Measurements from ENCODE around the gene CPA3. TPM values are rescaled to one million over a fixed set of nuclear protein-coding genes. Genes with fewer than 3 reads are reported as not detected.

The CPA3 gene
- total RNA-seq, 1 experiment from 2014 or later, result not detected

- H3K36me3 Mint-ChIP-seq (ENCODE audit: insufficient read depth, unreplicated experiment), result no peaks in the 10 kb centered on the region
- H3K9me3 Mint-ChIP-seq (ENCODE audit: low read depth, unreplicated experiment), result no peaks in the 10 kb centered on the region
- CTCF ChIA-PET, result interaction anchor here (0.6 kb wide), 2 partner anchors 281 to 905 kb away, joined by 4 read pairs; no protein-coding TSS in a partner anchor
- no peaks in the 10 kb centered on the region for H3K4me1 Mint-ChIP-seq (ENCODE audit: low read depth, unreplicated experiment)
- BruUV-seq (replicated peaks), result no TSS peak
- H3K4me3 Mint-ChIP-seq (ENCODE audit: low read depth, unreplicated experiment), result no peak overlapping the region
- TF ChIP-seq, protein P1, sequence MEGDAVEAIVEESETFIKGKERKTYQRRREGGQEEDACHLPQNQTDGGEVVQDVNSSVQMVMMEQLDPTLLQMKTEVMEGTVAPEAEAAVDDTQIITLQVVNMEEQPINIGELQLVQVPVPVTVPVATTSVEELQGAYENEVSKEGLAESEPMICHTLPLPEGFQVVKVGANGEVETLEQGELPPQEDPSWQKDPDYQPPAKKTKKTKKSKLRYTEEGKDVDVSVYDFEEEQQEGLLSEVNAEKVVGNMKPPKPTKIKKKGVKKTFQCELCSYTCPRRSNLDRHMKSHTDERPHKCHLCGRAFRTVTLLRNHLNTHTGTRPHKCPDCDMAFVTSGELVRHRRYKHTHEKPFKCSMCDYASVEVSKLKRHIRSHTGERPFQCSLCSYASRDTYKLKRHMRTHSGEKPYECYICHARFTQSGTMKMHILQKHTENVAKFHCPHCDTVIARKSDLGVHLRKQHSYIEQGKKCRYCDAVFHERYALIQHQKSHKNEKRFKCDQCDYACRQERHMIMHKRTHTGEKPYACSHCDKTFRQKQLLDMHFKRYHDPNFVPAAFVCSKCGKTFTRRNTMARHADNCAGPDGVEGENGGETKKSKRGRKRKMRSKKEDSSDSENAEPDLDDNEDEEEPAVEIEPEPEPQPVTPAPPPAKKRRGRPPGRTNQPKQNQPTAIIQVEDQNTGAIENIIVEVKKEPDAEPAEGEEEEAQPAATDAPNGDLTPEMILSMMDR (IDR thresholded peaks at IDR 0.05; ENCODE audit: unreplicated experiment), result no peak
- no peak overlapping the region for H3K27ac Mint-ChIP-seq (ENCODE audit: unreplicated experiment)
- no peak for DNase-seq
- intact Hi-C loops (cut with micrococcal nuclease; ENCODE audit: unreplicated experiment), result no loop called here
- peaks cover 8% of the 10 kb centered on the region for H3K27me3 Mint-ChIP-seq (ENCODE audit: unreplicated experiment)
Observed at GRCh38 chr3:148866261-148866660, 1.2 kb downstream of the CPA3 start.

- Mint-ChIP-seq H3K4me3 (ENCODE audit: low read depth, unreplicated experiment) (no peak overlapping the region), H3K9me3 (ENCODE audit: low read depth, unreplicated experiment) (no peaks in the 10 kb centered on the region), H3K36me3 (ENCODE audit: insufficient read depth, unreplicated experiment) (no peaks in the 10 kb centered on the region), H3K4me1 (ENCODE audit: low read depth, unreplicated experiment) (peaks cover 10% of the 10 kb centered on the region), H3K27me3 (ENCODE audit: unreplicated experiment) (no peaks in the 10 kb centered on the region), H3K27ac (ENCODE audit: unreplicated experiment) (no peak overlapping the region)
- no TSS peak for BruUV-seq (replicated peaks)
- intact Hi-C loops (cut with micrococcal nuclease; ENCODE audit: unreplicated experiment), result no loop called here
- no peak for DNase-seq
- TF ChIP-seq, protein P1 (IDR thresholded peaks at IDR 0.05; ENCODE audit: unreplicated experiment), result no peak
- CTCF ChIA-PET, result interaction anchor here (0.6 to 2.1 kb wide), 3 partner anchors 11 to 146 kb away, joined by 3 to 8 read pairs (median 5); no protein-coding TSS in a partner anchor
Observed at GRCh38 chr3:148873270-148873927, 8.3 kb downstream of the CPA3 start.

DNA sequence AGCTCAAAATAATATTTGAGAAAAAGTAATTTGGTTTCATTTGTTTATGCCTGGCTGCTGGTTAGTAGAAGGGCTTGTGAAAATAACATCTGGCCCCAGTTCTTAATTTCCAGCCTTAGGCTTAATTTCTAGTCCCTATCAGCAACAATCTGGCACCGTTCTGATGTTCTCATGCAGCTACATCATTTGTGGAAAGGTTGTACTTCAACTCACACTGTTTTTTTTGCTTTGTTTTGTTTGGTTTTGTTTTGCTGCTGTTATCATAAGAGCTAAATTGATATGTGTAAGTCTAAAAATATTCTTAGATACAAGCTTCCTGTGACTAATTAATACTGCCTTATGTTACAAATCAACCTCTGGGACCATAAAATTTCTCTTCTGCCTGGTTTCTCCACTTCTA lies 8.9 kb downstream of the CPA3 start:
- Mint-ChIP-seq H3K36me3 (ENCODE audit: insufficient read depth, unreplicated experiment) (no peaks in the 10 kb centered on the region), H3K4me1 (ENCODE audit: low read depth, unreplicated experiment) (peaks cover 10% of the 10 kb centered on the region), H3K9me3 (ENCODE audit: low read depth, unreplicated experiment) (no peaks in the 10 kb centered on the region), H3K27me3 (ENCODE audit: unreplicated experiment) (no peaks in the 10 kb centered on the region), H3K4me3 (ENCODE audit: low read depth, unreplicated experiment) (no peak overlapping the region), H3K27ac (ENCODE audit: unreplicated experiment) (no peak overlapping the region)
- intact Hi-C loops (cut with micrococcal nuclease; ENCODE audit: unreplicated experiment), result no loop called here
- CTCF ChIA-PET, result interaction anchor here (0.6 to 2.1 kb wide), 4 partner anchors 12 to 157 kb away, joined by 3 to 8 read pairs (median 4); no protein-coding TSS in a partner anchor
- no TSS peak for BruUV-seq (replicated peaks)
- TF ChIP-seq, protein P1 (IDR thresholded peaks at IDR 0.05; ENCODE audit: unreplicated experiment), result no peak
- no peak for DNase-seq

GRCh38 chr3:148878095-148878494 lies 13.0 kb downstream of the CPA3 start:
- no peaks in the 10 kb centered on the region for H3K27me3 Mint-ChIP-seq (ENCODE audit: unreplicated experiment)
- peaks cover 5% of the 10 kb centered on the region for H3K36me3 Mint-ChIP-seq (ENCODE audit: insufficient read depth, unreplicated experiment)
- peaks cover 10% of the 10 kb centered on the region for H3K4me1 Mint-ChIP-seq (ENCODE audit: low read depth, unreplicated experiment)
- intact Hi-C loops (cut with micrococcal nuclease; ENCODE audit: unreplicated experiment), result no loop called here
- DNase-seq, result no peak
- TF ChIP-seq, protein P1 (IDR thresholded peaks at IDR 0.05; ENCODE audit: unreplicated experiment), result no peak
- H3K4me3 Mint-ChIP-seq (ENCODE audit: low read depth, unreplicated experiment), result no peak overlapping the region
- H3K27ac Mint-ChIP-seq (ENCODE audit: unreplicated experiment), result no peak overlapping the region
- BruUV-seq (replicated peaks), result no TSS peak
- no peaks in the 10 kb centered on the region for H3K9me3 Mint-ChIP-seq (ENCODE audit: low read depth, unreplicated experiment)
- CTCF ChIA-PET, result no interaction called here
